GM21390 (cell line): ENCODE results near the gene MCEMP1.
A peak's percentile ranks its signal among the peaks of the same experiment; 100 is the strongest.

ENCODE experiments used
- ATAC-seq: cut with Tn5 transposase; IDR thresholded peaks from one replicate; pipeline ENCODE4 v1.9.1; 2021; ENCODE audit not compliant: unreplicated experiment

MCEMP1 gene

GRCh38 chr19:7676854-7677253 lies at the start of gene MCEMP1:
MCEMP1 (plus strand) TSS chr19:7677090; CDS start chr19:7677121, 31 bp downstream.
- no peak for ATAC-seq

GRCh38 chr19:7627166-7627565 lies 49.7 kb upstream of the MCEMP1 start:
- ATAC-seq, result no peak

GRCh38 chr19:7628589-7629311 lies 48.1 kb upstream of the MCEMP1 start:
- ATAC-seq, result no peak

GRCh38 chr19:7629347-7630054 lies 47.4 kb upstream of the MCEMP1 start, which contains the start of the genes PET100 and XAB2:
PET100 (plus strand) TSS chr19:7629793; CDS start chr19:7629834, 41 bp downstream.
XAB2 (minus strand) TSS chr19:7629545; CDS start chr19:7629527, 18 bp downstream.
- ATAC-seq, result peak; percentile 88

GRCh38 chr19:7631577-7631976 lies 45.3 kb upstream of the MCEMP1 start:
- ATAC-seq, result no peak

GRCh38 chr19:7632340-7633203 lies 44.3 kb upstream of the MCEMP1 start:
- no peak for ATAC-seq

GRCh38 chr19:7633698-7634097 lies 43.2 kb upstream of the MCEMP1 start, which contains the start of gene PCP2:
PCP2 (minus strand) TSS chr19:7633719; CDS start chr19:7633457, 262 bp downstream.
- ATAC-seq, result no peak

- ATAC-seq, result no peak
These were observed 41.2 kb upstream of the MCEMP1 start for GRCh38 chr19:7635670-7636069.

- no peak for ATAC-seq
These were observed 40.6 kb upstream of the MCEMP1 start for GRCh38 chr19:7636317-7636690.

- ATAC-seq, result peak; percentile 60
These were observed 40.1 kb upstream of the MCEMP1 start, which contains the start of gene STXBP2 for GRCh38 chr19:7636691-7637373. STXBP2 (plus strand) TSS chr19:7637110; CDS start chr19:7637150, 40 bp downstream.

- peak; percentile 24 for ATAC-seq
These were observed 39.3 kb upstream of the MCEMP1 start for GRCh38 chr19:7637374-7638256.

- ATAC-seq, result no peak
These were observed 38.0 kb upstream of the MCEMP1 start for GRCh38 chr19:7638802-7639465.

GRCh38 chr19:7639863-7640348 lies 37.0 kb upstream of the MCEMP1 start:
- ATAC-seq, result no peak

GRCh38 chr19:7640803-7641202 lies 36.1 kb upstream of the MCEMP1 start:
- ATAC-seq, result no peak

- ATAC-seq, result no peak
These were observed 35.3 kb upstream of the MCEMP1 start for GRCh38 chr19:7641290-7642276.

- ATAC-seq, result no peak
These were observed 34.4 kb upstream of the MCEMP1 start for GRCh38 chr19:7642295-7643030.

- no peak for ATAC-seq
These were observed 33.9 kb upstream of the MCEMP1 start for GRCh38 chr19:7643031-7643415.
